HL-60 (cell line): ENCODE results near the gene PRR33.

Experiments used
- POLR2AphosphoS5 ChIP-seq: IDR thresholded peaks from 2 replicates; pipeline ENCODE4 v1.6.1; 2012; ENCODE audit warnings: low read depth
- TF ChIP-seq, protein P1 (sequence below): IDR thresholded peaks from one replicate; pipeline ENCODE4 v1.5.1; 2011; ENCODE audit warnings: low read length, control low read depth, inconsistent platforms; ENCODE audit not compliant: insufficient read depth

DNA sequence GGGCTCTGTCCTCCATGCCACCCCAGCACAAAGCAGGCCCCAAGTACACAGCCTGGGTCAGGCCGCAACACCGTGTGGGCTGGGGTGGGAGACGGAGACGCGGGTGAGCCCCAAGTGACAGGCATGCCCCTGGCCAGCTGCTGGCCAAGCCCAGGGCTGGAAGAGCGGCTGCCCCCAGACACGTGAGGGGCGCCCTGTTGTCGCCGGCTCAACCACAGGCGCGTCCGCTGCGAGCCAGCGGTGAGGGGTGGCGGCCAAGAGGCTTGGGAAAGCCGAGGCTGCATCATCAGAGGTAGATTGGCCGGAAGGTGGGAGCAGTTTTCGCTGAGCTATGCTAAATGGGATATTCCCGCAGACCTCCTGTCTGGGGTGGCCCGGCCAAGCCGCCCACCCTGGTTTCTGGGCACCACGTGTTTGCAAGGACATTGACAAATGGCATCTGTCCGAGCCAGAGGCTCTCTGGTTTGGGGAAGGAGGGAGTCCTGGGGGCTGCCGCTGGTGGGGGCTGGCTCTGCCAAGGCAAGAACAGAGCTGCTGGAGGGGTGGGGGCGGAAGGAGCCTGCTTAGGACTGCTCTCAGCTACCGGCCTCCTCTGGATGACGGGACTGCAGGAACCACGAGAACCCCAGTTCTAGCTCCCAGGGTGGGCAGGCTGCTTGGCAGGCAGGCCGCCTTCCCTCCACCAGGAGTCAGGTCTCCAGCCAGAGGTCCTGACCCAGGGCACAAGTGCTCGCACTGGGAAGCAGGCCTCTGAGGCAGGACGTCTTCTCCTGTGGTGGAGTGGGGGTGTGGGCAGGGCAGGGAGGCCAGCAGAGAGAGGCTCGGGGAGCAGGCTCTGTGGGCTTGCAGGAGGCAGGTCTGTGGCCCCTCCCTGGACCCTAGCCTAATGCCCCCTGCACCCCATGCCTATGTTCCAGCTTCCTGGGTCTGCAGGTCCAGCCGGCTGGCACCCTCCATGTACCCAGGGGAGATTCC is 552 bp downstream of the PRR33 start:
- TF ChIP-seq, protein P1, sequence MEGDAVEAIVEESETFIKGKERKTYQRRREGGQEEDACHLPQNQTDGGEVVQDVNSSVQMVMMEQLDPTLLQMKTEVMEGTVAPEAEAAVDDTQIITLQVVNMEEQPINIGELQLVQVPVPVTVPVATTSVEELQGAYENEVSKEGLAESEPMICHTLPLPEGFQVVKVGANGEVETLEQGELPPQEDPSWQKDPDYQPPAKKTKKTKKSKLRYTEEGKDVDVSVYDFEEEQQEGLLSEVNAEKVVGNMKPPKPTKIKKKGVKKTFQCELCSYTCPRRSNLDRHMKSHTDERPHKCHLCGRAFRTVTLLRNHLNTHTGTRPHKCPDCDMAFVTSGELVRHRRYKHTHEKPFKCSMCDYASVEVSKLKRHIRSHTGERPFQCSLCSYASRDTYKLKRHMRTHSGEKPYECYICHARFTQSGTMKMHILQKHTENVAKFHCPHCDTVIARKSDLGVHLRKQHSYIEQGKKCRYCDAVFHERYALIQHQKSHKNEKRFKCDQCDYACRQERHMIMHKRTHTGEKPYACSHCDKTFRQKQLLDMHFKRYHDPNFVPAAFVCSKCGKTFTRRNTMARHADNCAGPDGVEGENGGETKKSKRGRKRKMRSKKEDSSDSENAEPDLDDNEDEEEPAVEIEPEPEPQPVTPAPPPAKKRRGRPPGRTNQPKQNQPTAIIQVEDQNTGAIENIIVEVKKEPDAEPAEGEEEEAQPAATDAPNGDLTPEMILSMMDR: no peak
- TF ChIP-seq POLR2AphosphoS5: no peak
